ENCODE measurements around the gene CRISP3.

DNA sequence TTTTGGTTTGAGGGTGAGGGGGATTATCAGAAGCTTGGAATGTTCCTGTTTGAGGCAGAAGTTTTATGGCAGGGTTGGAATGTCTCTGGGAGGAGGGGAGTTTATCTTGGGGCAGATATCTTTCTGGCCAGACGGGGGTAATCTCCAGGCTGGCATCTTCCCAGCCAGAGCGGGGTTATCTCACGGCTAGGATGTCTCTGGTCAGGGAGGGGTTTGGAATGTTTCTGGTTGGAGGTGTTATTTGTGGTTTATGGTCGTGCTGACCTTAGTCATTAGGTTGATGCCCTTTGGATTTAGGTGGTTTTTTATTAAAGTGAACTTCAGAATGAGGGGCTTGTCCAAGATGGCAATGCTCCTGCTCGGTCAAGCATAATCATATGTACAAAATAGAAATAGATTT is 28.1 kb upstream of the CRISP3 start:
- TF ChIP-seq, protein P1, sequence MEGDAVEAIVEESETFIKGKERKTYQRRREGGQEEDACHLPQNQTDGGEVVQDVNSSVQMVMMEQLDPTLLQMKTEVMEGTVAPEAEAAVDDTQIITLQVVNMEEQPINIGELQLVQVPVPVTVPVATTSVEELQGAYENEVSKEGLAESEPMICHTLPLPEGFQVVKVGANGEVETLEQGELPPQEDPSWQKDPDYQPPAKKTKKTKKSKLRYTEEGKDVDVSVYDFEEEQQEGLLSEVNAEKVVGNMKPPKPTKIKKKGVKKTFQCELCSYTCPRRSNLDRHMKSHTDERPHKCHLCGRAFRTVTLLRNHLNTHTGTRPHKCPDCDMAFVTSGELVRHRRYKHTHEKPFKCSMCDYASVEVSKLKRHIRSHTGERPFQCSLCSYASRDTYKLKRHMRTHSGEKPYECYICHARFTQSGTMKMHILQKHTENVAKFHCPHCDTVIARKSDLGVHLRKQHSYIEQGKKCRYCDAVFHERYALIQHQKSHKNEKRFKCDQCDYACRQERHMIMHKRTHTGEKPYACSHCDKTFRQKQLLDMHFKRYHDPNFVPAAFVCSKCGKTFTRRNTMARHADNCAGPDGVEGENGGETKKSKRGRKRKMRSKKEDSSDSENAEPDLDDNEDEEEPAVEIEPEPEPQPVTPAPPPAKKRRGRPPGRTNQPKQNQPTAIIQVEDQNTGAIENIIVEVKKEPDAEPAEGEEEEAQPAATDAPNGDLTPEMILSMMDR (IDR thresholded peaks at IDR 0.05; ENCODE audit: low read depth, low read length, poor library complexity, severe bottlenecking), result no peak
- TF ChIP-seq EZH2phosphoT487 (IDR thresholded peaks at IDR 0.05; ENCODE audit: borderline replicate concordance, low read length), result no peak
